Measurements from ENCODE around the gene IGSF1. TPM values are rescaled to one million over a fixed set of nuclear protein-coding genes. Genes with fewer than 3 reads are reported as not detected.

The IGSF1 gene
- total RNA-seq, 1 experiment from 2014 or later = 0.79 TPM

DNA sequence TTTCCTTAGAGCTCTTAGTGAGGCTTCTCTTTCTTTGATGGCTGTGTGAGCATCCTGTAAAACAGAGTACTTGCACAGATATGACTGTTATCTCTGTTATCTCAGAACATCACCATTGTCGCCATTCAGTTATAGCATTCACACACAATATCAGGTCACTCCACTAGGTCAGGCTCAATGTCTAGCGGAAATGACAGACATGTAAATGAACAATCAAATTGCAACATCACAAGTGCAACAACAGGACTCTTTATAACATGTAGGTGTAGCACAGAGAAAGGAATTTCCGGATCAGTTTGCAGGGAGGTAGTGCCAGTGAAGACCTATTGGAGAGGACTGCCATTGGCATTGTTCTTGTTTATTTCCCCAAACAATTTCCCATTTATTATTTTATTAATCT lies 43.2 kb upstream of the IGSF1 start (continued):
- no peak for TF ChIP-seq ATF3 (IDR thresholded peaks at IDR 0.05)

DNA sequence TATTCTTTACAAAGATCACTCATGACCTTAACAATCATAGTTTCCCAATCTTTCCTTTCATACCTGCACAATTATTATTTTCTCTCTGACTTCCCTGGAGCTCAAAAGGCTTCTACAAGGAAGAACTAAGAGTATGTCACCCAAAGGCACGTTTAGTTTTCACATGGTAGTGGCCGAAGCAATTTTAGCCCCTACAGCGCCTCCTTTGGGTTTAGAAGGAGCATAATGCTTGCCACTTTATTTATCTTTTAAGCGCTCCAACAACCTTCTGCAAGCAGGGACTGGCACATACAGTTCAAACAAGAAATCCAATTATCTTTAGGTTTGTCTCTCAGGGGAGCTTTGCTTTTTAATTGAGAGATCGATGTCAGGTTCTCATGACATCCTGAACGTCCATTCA lies 42.0 kb upstream of the IGSF1 start:
- TF ChIP-seq, protein P1, sequence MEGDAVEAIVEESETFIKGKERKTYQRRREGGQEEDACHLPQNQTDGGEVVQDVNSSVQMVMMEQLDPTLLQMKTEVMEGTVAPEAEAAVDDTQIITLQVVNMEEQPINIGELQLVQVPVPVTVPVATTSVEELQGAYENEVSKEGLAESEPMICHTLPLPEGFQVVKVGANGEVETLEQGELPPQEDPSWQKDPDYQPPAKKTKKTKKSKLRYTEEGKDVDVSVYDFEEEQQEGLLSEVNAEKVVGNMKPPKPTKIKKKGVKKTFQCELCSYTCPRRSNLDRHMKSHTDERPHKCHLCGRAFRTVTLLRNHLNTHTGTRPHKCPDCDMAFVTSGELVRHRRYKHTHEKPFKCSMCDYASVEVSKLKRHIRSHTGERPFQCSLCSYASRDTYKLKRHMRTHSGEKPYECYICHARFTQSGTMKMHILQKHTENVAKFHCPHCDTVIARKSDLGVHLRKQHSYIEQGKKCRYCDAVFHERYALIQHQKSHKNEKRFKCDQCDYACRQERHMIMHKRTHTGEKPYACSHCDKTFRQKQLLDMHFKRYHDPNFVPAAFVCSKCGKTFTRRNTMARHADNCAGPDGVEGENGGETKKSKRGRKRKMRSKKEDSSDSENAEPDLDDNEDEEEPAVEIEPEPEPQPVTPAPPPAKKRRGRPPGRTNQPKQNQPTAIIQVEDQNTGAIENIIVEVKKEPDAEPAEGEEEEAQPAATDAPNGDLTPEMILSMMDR (IDR thresholded peaks at IDR 0.05 in 2 of 3, conservative IDR thresholded peaks at IDR 0.05 in 1 of 3; ENCODE audit: borderline replicate concordance in 1 of 3, insufficient read depth in 1 of 3, low read depth in 2 of 3, low read length in 2 of 3) = peak in 1 of 3 experiments; percentile 27; a peak in 1 of 6 replicates
- TF ChIP-seq SIN3A (IDR thresholded peaks at IDR 0.05; ENCODE audit: low read depth) (no peak), SP1 (IDR thresholded peaks at IDR 0.05; ENCODE audit: low read depth) (no peak)
- POLR2A ChIA-PET = no interaction called here
- no peak overlapping the region for H3K9ac ChIP-seq (ENCODE audit: low read length)
- intact Hi-C loops (cut with micrococcal nuclease) = no loop called here
- no peaks in the 10 kb centered on the region for H3K9me2 ChIP-seq (ENCODE audit: insufficient read depth)
- H3K36me3 ChIP-seq (ENCODE audit: control insufficient read depth in 1 of 2, insufficient read depth in 2 of 2, low read length in 2 of 2) = no peaks in the 10 kb centered on the region
- CTCF ChIA-PET = no interaction called here
- H4K20me1 ChIP-seq (ENCODE audit: insufficient read depth) = no peaks in the 10 kb centered on the region
- no peak for ATAC-seq
- no peak overlapping the region for H3K27ac ChIP-seq (ENCODE audit: low read depth, low read length)
- H3K4me2 ChIP-seq (ENCODE audit: low read length) = no peak overlapping the region
- H3K79me2 ChIP-seq (ENCODE audit: insufficient read depth, low read length) = no peaks in the 10 kb centered on the region
- RAD21 ChIA-PET (ENCODE audit: low non-redundant PET in 1 of 2, low total read pairs in 2 of 2, uncharacterized antibody in 2 of 2, unreplicated experiment in 2 of 2) = no interaction called here
- BruUV-seq (replicated peaks) = no TSS peak
- no peak for DNase-seq (ENCODE audit: low read depth, low spot score)
- no peak overlapping the region for H2AFZ ChIP-seq (ENCODE audit: low read depth, low read length, poor library complexity, severe bottlenecking)
- no peaks in the 10 kb centered on the region for H3K27me3 ChIP-seq (ENCODE audit: insufficient read depth, low read length)
- no peaks in the 10 kb centered on the region for H3K4me1 ChIP-seq (ENCODE audit: control insufficient read depth in 1 of 2, insufficient read depth in 2 of 2, low read length in 2 of 2)
- no peak overlapping the region for H3K4me3 ChIP-seq (replicated peaks in 1 of 2; ENCODE audit: low read depth in 1 of 2, low read length in 2 of 2)
- no peaks in the 10 kb centered on the region for H3K9me3 ChIP-seq (ENCODE audit: control insufficient read depth in 1 of 2, insufficient read depth in 1 of 2, low read depth in 1 of 2, low read length in 2 of 2)

DNA sequence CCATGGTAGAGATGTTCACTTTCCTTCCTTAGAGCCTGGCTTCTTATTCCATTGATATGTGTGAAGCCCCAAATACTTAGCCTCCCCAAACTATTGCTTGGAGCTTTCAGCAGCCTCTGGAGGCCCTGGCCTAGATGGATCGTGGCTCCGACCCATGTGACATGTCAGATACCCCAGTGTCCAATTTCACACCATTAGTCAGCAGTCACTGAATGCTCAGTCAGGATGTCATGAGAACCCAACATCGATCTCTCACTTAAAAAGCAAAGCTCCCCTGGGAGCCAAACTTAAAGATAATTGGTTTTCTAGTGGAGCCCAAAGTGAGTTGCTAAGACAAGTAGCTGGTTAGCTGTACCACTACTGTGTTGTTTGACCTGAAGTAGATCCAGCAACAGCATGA lies 41.6 kb upstream of the IGSF1 start:
- H3K27me3 ChIP-seq (ENCODE audit: insufficient read depth, low read length) = no peaks in the 10 kb centered on the region
- no peaks in the 10 kb centered on the region for H3K9me2 ChIP-seq (ENCODE audit: insufficient read depth)
- no peaks in the 10 kb centered on the region for H3K79me2 ChIP-seq (ENCODE audit: insufficient read depth, low read length)
- H2AFZ ChIP-seq (ENCODE audit: low read depth, low read length, poor library complexity, severe bottlenecking) = no peak overlapping the region
- DNase-seq (ENCODE audit: low read depth, low spot score) (no peak), ATAC-seq (no peak)
- H3K4me3 ChIP-seq (replicated peaks in 1 of 2; ENCODE audit: low read depth in 1 of 2, low read length in 2 of 2) = no peak overlapping the region
- H3K27ac ChIP-seq (ENCODE audit: low read depth, low read length) = no peak overlapping the region
- no peaks in the 10 kb centered on the region for H3K4me1 ChIP-seq (ENCODE audit: control insufficient read depth in 1 of 2, insufficient read depth in 2 of 2, low read length in 2 of 2)
- no peak overlapping the region for H3K9ac ChIP-seq (ENCODE audit: low read length)
- no peak overlapping the region for H3K4me2 ChIP-seq (ENCODE audit: low read length)
- no TSS peak for BruUV-seq (replicated peaks)
- ChIA-PET RAD21 (ENCODE audit: low non-redundant PET in 1 of 2, low total read pairs in 2 of 2, uncharacterized antibody in 2 of 2, unreplicated experiment in 2 of 2) (no interaction called here), CTCF (no interaction called here), POLR2A (no interaction called here)
- H3K36me3 ChIP-seq (ENCODE audit: control insufficient read depth in 1 of 2, insufficient read depth in 2 of 2, low read length in 2 of 2) = no peaks in the 10 kb centered on the region
- no peaks in the 10 kb centered on the region for H3K9me3 ChIP-seq (ENCODE audit: control insufficient read depth in 1 of 2, insufficient read depth in 1 of 2, low read depth in 1 of 2, low read length in 2 of 2)
- H4K20me1 ChIP-seq (ENCODE audit: insufficient read depth) = no peaks in the 10 kb centered on the region
- intact Hi-C loops (cut with micrococcal nuclease) = no loop called here
- no peak for TF ChIP-seq POLR2A (IDR thresholded peaks at IDR 0.05; ENCODE audit: borderline replicate concordance, extremely low read depth, insufficient read depth, insufficient read length)
- no peak for TF ChIP-seq ATF3 (IDR thresholded peaks at IDR 0.05)
- TF ChIP-seq, protein P2, sequence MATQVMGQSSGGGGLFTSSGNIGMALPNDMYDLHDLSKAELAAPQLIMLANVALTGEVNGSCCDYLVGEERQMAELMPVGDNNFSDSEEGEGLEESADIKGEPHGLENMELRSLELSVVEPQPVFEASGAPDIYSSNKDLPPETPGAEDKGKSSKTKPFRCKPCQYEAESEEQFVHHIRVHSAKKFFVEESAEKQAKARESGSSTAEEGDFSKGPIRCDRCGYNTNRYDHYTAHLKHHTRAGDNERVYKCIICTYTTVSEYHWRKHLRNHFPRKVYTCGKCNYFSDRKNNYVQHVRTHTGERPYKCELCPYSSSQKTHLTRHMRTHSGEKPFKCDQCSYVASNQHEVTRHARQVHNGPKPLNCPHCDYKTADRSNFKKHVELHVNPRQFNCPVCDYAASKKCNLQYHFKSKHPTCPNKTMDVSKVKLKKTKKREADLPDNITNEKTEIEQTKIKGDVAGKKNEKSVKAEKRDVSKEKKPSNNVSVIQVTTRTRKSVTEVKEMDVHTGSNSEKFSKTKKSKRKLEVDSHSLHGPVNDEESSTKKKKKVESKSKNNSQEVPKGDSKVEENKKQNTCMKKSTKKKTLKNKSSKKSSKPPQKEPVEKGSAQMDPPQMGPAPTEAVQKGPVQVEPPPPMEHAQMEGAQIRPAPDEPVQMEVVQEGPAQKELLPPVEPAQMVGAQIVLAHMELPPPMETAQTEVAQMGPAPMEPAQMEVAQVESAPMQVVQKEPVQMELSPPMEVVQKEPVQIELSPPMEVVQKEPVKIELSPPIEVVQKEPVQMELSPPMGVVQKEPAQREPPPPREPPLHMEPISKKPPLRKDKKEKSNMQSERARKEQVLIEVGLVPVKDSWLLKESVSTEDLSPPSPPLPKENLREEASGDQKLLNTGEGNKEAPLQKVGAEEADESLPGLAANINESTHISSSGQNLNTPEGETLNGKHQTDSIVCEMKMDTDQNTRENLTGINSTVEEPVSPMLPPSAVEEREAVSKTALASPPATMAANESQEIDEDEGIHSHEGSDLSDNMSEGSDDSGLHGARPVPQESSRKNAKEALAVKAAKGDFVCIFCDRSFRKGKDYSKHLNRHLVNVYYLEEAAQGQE (IDR thresholded peaks at IDR 0.05; ENCODE audit: low read depth) = no peak
- TF ChIP-seq, protein P1 (IDR thresholded peaks at IDR 0.05 in 2 of 3, conservative IDR thresholded peaks at IDR 0.05 in 1 of 3; ENCODE audit: borderline replicate concordance in 1 of 3, insufficient read depth in 1 of 3, low read depth in 2 of 3, low read length in 2 of 3) = no peak
- TF ChIP-seq EZH2 (IDR thresholded peaks at IDR 0.05) = no peak
- TF ChIP-seq POLR2AphosphoS5 (IDR thresholded peaks at IDR 0.05; ENCODE audit: low read depth, low read length) = no peak
- TF ChIP-seq CEBPB (IDR thresholded peaks at IDR 0.05; ENCODE audit: low read depth) = no peak
- TF ChIP-seq RAD21 (IDR thresholded peaks at IDR 0.05; ENCODE audit: low read depth) = no peak
